ENCODE measurements around the gene HOXA2.

GRCh38 chr7:27137640-27138315 is 35.3 kb upstream of the HOXA2 start:
- TF ChIP-seq CTCF (IDR thresholded peaks at IDR 0.05), result no peak
- TF ChIP-seq POLR2A (IDR thresholded peaks at IDR 0.05), result no peak
